ENCODE results near the gene LYPD5. TPM values are rescaled to one million over a fixed set of nuclear protein-coding genes. Genes with fewer than 3 reads are reported as not detected.
"Not testable (repeated sequence)": the region's sequence is repeated elsewhere in the genome, so short reads cannot be mapped to it uniquely, and the experiment has no call there.

Gene LYPD5
- total and polyA plus RNA-seq, 7 donors: 0.60 to 10.6 (median 2.0) TPM

GRCh38 chr19:43842007-43842406, 39.8 kb upstream of the LYPD5 start:
- Histone ChIP-seq H3K4me3 (no peak overlapping the region), H3K4me1 (no peaks in the 10 kb centered on the region), H3K27me3 (no peaks in the 10 kb centered on the region), H3K9me3 (peaks cover 9 to 84% (median 62%) of the 10 kb centered on the region in 4 donors), H3K36me3 (peaks cover 66 to 100% (median 77%) of the 10 kb centered on the region in 4 donors), H3K27ac (no peak overlapping the region)
- 47 to 77% methylated on average over 2 of the region's 2 CpGs for WGBS, 2 donors
- intact Hi-C loops (cut with DNase I): no loop called here
- no peak for TF ChIP-seq EP300 (IDR thresholded peaks at IDR 0.05)
- no peak for TF ChIP-seq CTCF (IDR thresholded peaks at IDR 0.05)
- TF ChIP-seq POLR2AphosphoS5 (IDR thresholded peaks at IDR 0.05): no peak
- TF ChIP-seq POLR2A (IDR thresholded peaks at IDR 0.05): no peak
- no peak for DNase-seq

GRCh38 chr19:43839139-43839538, 36.9 kb upstream of the LYPD5 start:
- intact Hi-C loops (cut with DNase I): no loop called here
- Histone ChIP-seq H3K9me3 (peaks cover 3 to 74% (median 56%) of the 10 kb centered on the region in 4 donors), H3K4me1 (no peaks in the 10 kb centered on the region), H3K27ac (no peak overlapping the region), H3K4me3 (no peak overlapping the region), H3K36me3 (peaks cover 77 to 100% (median 84%) of the 10 kb centered on the region in 4 donors), H3K27me3 (no peaks in the 10 kb centered on the region)
- DNase-seq: no peak
- TF ChIP-seq POLR2A (IDR thresholded peaks at IDR 0.05): no peak
- TF ChIP-seq POLR2AphosphoS5 (IDR thresholded peaks at IDR 0.05): no peak
- no peak for TF ChIP-seq EP300 (IDR thresholded peaks at IDR 0.05)
- no peak for TF ChIP-seq CTCF (IDR thresholded peaks at IDR 0.05)

- peak; percentile 9 to 73 (median 39) for TF ChIP-seq POLR2AphosphoS5 (IDR thresholded peaks at IDR 0.05)
- no peak for TF ChIP-seq POLR2A (IDR thresholded peaks at IDR 0.05)
- Histone ChIP-seq H3K9me3 (no peaks in the 10 kb centered on the region), H3K36me3 (peaks cover 0 to 40% (median 22%) of the 10 kb centered on the region in 4 donors), H3K4me3 (peak within 1 kb of the TSS; percentile 51 to 71 (median 60)), H3K4me1 (peaks cover 0 to 14% (median 8%) of the 10 kb centered on the region in 4 donors), H3K27me3 (no peaks in the 10 kb centered on the region), H3K27ac (peak within 1 kb of the TSS; percentile 71 to 77 (median 73))
- 8 to 13% methylated on average over 46 of the region's 46 CpGs for WGBS, 2 donors
- intact Hi-C loops (cut with DNase I): no loop called here
- DNase-seq: peak; percentile 94
Measured at GRCh38 chr19:43826787-43827754, 24.8 kb upstream of the LYPD5 start, which contains the start of gene ZNF283. Gene ZNF283 (plus strand): TSS chr19:43827321. CDS start chr19:43833505, 6,184 bp downstream.

- intact Hi-C loops (cut with DNase I); H3K4me3 ChIP-seq; H3K9me3 ChIP-seq; H3K27ac ChIP-seq; DNase-seq; H3K27me3 ChIP-seq: not testable (repeated sequence)
- 55 to 56% methylated on average over 4 of the region's 4 CpGs for WGBS, 2 donors
- Histone ChIP-seq H3K36me3 (peaks cover 0 to 15% (median 3%) of the 10 kb centered on the region in 4 donors), H3K4me1 (peaks cover 0 to 23% (median 13%) of the 10 kb centered on the region in 4 donors)
Measured at GRCh38 chr19:43824572-43824971, 22.3 kb upstream of the LYPD5 start.

- H3K9me3 ChIP-seq; H3K27ac ChIP-seq; H3K27me3 ChIP-seq; DNase-seq; H3K4me3 ChIP-seq; intact Hi-C loops (cut with DNase I); H3K36me3 ChIP-seq: not testable (repeated sequence)
- H3K4me1 ChIP-seq: peaks cover 0 to 23% (median 13%) of the 10 kb centered on the region in 4 donors
- 81 to 89% methylated on average over 3 of the region's 3 CpGs for WGBS, 2 donors
Measured at GRCh38 chr19:43823856-43824255, 21.6 kb upstream of the LYPD5 start.

GRCh38 chr19:43820884-43821215, 18.6 kb upstream of the LYPD5 start:
- Histone ChIP-seq H3K9me3 (no peaks in the 10 kb centered on the region), H3K36me3 (no peaks in the 10 kb centered on the region), H3K27ac (no peak overlapping the region), H3K4me1 (peaks cover 0 to 9% (median 5%) of the 10 kb centered on the region in 4 donors), H3K4me3 (peak overlapping the region; percentile 21 to 49 (median 46)), H3K27me3 (peaks cover 0 to 7% (median 4%) of the 10 kb centered on the region in 3 donors)
- no peak for DNase-seq
- 28 to 32% methylated on average over 5 of the region's 5 CpGs for WGBS, 2 donors
- TF ChIP-seq POLR2A (IDR thresholded peaks at IDR 0.05) (no peak), POLR2AphosphoS5 (IDR thresholded peaks at IDR 0.05) (no peak), EP300 (IDR thresholded peaks at IDR 0.05) (no peak), CTCF (IDR thresholded peaks at IDR 0.05) (no peak)
- intact Hi-C loops (cut with DNase I): no loop called here

Data from sigmoid colon (tissue), 7 donors.